ENCODE data around the gene UTP15.

DNA sequence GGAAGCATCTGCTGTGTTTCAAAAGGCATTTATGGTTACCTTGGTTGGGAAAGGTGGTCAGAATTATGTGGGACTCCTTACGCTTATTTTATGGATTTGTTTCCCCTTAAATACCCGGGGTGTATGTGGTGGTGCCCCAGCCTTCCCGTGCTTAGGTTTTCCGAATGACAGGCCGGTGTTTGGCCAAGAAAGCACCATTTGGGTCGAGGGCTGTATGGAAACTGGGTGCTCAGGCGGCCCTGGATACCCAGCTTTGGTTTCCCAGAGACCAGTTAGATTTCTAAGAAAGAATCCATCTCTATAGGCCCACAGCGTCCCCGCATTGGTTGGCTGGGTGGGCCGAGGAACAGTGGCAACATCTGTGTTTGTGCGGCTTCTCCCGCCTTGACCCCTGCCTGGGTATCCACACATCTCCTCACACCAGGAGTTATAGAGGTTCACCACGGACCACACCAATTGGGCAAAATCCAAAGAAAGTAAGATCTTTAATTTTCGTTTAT is 61.3 kb downstream of the UTP15 start:
- TF ChIP-seq, protein P1, sequence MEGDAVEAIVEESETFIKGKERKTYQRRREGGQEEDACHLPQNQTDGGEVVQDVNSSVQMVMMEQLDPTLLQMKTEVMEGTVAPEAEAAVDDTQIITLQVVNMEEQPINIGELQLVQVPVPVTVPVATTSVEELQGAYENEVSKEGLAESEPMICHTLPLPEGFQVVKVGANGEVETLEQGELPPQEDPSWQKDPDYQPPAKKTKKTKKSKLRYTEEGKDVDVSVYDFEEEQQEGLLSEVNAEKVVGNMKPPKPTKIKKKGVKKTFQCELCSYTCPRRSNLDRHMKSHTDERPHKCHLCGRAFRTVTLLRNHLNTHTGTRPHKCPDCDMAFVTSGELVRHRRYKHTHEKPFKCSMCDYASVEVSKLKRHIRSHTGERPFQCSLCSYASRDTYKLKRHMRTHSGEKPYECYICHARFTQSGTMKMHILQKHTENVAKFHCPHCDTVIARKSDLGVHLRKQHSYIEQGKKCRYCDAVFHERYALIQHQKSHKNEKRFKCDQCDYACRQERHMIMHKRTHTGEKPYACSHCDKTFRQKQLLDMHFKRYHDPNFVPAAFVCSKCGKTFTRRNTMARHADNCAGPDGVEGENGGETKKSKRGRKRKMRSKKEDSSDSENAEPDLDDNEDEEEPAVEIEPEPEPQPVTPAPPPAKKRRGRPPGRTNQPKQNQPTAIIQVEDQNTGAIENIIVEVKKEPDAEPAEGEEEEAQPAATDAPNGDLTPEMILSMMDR (IDR thresholded peaks at IDR 0.05): no peak
- no peak for TF ChIP-seq POLR2A (IDR thresholded peaks at IDR 0.05)

Data from heart left ventricle (tissue), 13 donors.